AG09309 (cell line): ENCODE results near the gene CTTNBP2.
A peak's percentile ranks its signal among the peaks of the same experiment; 100 is the strongest.
"Not testable (repeated sequence)": the region's sequence is repeated elsewhere in the genome, so short reads cannot be mapped to it uniquely, and the experiment has no call there.

Experiments
- DNase-seq: peaks from one replicate; pipeline ENCODE4 v3.0.0-alpha.2; 2010; ENCODE audit warnings: low read depth
- H3K4me3 ChIP-seq: 2 replicates; pipeline ENCODE4 v1.5.1; 2011; ENCODE audit warnings: mild to moderate bottlenecking, low read depth, low read length, moderate library complexity; ENCODE audit not compliant: control insufficient read depth
- CTCF ChIP-seq: IDR thresholded peaks from 2 replicates; pipeline ENCODE4 v1.5.1; 2011; ENCODE audit warnings: mild to moderate bottlenecking, low read depth, low read length, inconsistent platforms; ENCODE audit not compliant: insufficient read depth, control insufficient read depth; ENCODE audit errors: missing control alignments

CTTNBP2 gene

GRCh38 chr7:117715784-117716445 is 157.3 kb downstream of the CTTNBP2 start:
- peak; percentile 14 for DNase-seq
- no peak overlapping the region for H3K4me3 ChIP-seq
- TF ChIP-seq CTCF = peak; percentile 60

- TF ChIP-seq CTCF = no peak
- no peak overlapping the region for H3K4me3 ChIP-seq
- DNase-seq = no peak
These were observed 161.7 kb downstream of the CTTNBP2 start for GRCh38 chr7:117711556-117711955.

- not testable (repeated sequence) for DNase-seq
These were observed 165.1 kb downstream of the CTTNBP2 start for GRCh38 chr7:117708173-117708572.

GRCh38 chr7:117707080-117707479 is 166.2 kb downstream of the CTTNBP2 start:
- H3K4me3 ChIP-seq = no peak overlapping the region
- DNase-seq = no peak
- TF ChIP-seq CTCF = no peak

More at GRCh38 chr7:117708173-117708572, 165.1 kb downstream of the CTTNBP2 start:
- H3K4me3 ChIP-seq = not testable (repeated sequence)

GRCh38 chr7:117706210-117706609 is 167.0 kb downstream of the CTTNBP2 start:
- no peak overlapping the region for H3K4me3 ChIP-seq
- TF ChIP-seq CTCF = no peak
- DNase-seq = no peak

- no peak for TF ChIP-seq CTCF
- DNase-seq = no peak
These were observed 167.6 kb downstream of the CTTNBP2 start for GRCh38 chr7:117705630-117706029.

GRCh38 chr7:117704063-117704462 is 169.2 kb downstream of the CTTNBP2 start:
- no peak overlapping the region for H3K4me3 ChIP-seq
- TF ChIP-seq CTCF = no peak
- DNase-seq = no peak

More at GRCh38 chr7:117705630-117706029, 167.6 kb downstream of the CTTNBP2 start:
- no peak overlapping the region for H3K4me3 ChIP-seq
